GM12801 (cell line): ENCODE measurements around the gene IFT57.

ENCODE experiments used
- CTCF ChIP-seq: IDR thresholded peaks from one replicate; pipeline ENCODE4 v1.5.1; 2011; ENCODE audit warnings: control low read depth; ENCODE audit not compliant: insufficient read length; ENCODE audit errors: extremely low read depth

Gene IFT57

GRCh38 chr3:108209579-108209978 is 12.6 kb downstream of the IFT57 start:
- TF ChIP-seq CTCF, result no peak

- TF ChIP-seq CTCF, result no peak
Measured at GRCh38 chr3:108208831-108209230, 13.4 kb downstream of the IFT57 start.

GRCh38 chr3:108202834-108203233 is 19.4 kb downstream of the IFT57 start:
- no peak for TF ChIP-seq CTCF

GRCh38 chr3:108202080-108202479 is 20.1 kb downstream of the IFT57 start:
- TF ChIP-seq CTCF, result no peak

- TF ChIP-seq CTCF, result no peak
Measured at GRCh38 chr3:108201258-108201657, 21.0 kb downstream of the IFT57 start.

- TF ChIP-seq CTCF, result no peak
Measured at GRCh38 chr3:108200578-108200977, 21.6 kb downstream of the IFT57 start.

- no peak for TF ChIP-seq CTCF
Measured at GRCh38 chr3:108200024-108200423, 22.2 kb downstream of the IFT57 start.

GRCh38 chr3:108191394-108191793 is 30.8 kb downstream of the IFT57 start:
- no peak for TF ChIP-seq CTCF
